ENCODE data around the gene REC8.

- TF ChIP-seq CTCF (IDR thresholded peaks at IDR 0.05; ENCODE audit: low read depth, low read length, missing input control), result no peak
- no peak for TF ChIP-seq ATF3 (IDR thresholded peaks at IDR 0.05)
- TF ChIP-seq GABPA (IDR thresholded peaks at IDR 0.05 in 1 of 2, conservative IDR thresholded peaks at IDR 0.05 in 1 of 2), result no peak
- no peak for TF ChIP-seq MAX (IDR thresholded peaks at IDR 0.05)
- no peak for TF ChIP-seq ZBTB33 (IDR thresholded peaks at IDR 0.05)
- no peak for TF ChIP-seq RAD21 (IDR thresholded peaks at IDR 0.05)
- TF ChIP-seq REST (IDR thresholded peaks at IDR 0.05), result no peak
- no peak for TF ChIP-seq TAF1 (conservative IDR thresholded peaks at IDR 0.05)
- TF ChIP-seq EGR1 (IDR thresholded peaks at IDR 0.05; ENCODE audit: low read depth in 2 of 2), result no peak
- no peak for TF ChIP-seq JUND (IDR thresholded peaks at IDR 0.05)
Observed at GRCh38 chr14:24184104-24184970, 12.5 kb downstream of the REC8 start.
